Activated naive CD4-positive, alpha-beta T cell treated with anti-CD3 and anti-CD28 coated beads, Interleukin-2, amount 10 ng/mL, durations not matched to agents 7 days and 5 days (primary cell): ENCODE results near the gene PFKFB4.
"Not testable (repeated sequence)": the region's sequence is repeated elsewhere in the genome, so short reads cannot be mapped to it uniquely, and the experiment has no call there.

Experiments used
- CTCF ChIA-PET: fragments of 350-600 bp; sonication (Branson Sonifier 250); formaldehyde crosslinking; loops from one replicate; lab custom pipeline; 2021; ENCODE audit warnings: antibody characterized with exemption; lab: Charles Lee
- DNase-seq: peaks from one replicate; pipeline ENCODE4 v3.0.0-alpha.2; 2020
- H3K27ac Mint-ChIP-seq: one replicate; pipeline ENCODE4 v1.8.0; 2021; ENCODE audit warnings: mild to moderate bottlenecking, moderate library complexity, mixed read lengths
- H3K27me3 Mint-ChIP-seq: one replicate; pipeline ENCODE4 v1.8.0; 2021; ENCODE audit warnings: mild to moderate bottlenecking, mixed read lengths
- H3K36me3 Mint-ChIP-seq: one replicate; pipeline ENCODE4 v1.8.0; 2021; ENCODE audit warnings: mixed read lengths
- H3K4me1 Mint-ChIP-seq: one replicate; pipeline ENCODE4 v1.8.0; 2021; ENCODE audit warnings: mixed read lengths
- H3K4me3 Mint-ChIP-seq: one replicate; pipeline ENCODE4 v1.8.0; 2021; ENCODE audit warnings: mild to moderate bottlenecking, moderate library complexity, mixed read lengths
- H3K9me3 Mint-ChIP-seq: one replicate; pipeline ENCODE4 v1.8.0; 2021; ENCODE audit warnings: mixed read lengths

The PFKFB4 gene

GRCh38 chr3:48502728-48503168 is 53.9 kb downstream of the PFKFB4 start:
- CTCF ChIA-PET: no interaction called here
- Mint-ChIP-seq H3K36me3 (peaks cover 26% of the 10 kb centered on the region), H3K4me3 (peak overlapping the region; percentile 79), H3K27ac (no peak overlapping the region), H3K27me3 (peaks cover 5% of the 10 kb centered on the region), H3K4me1 (peaks cover 68% of the 10 kb centered on the region), H3K9me3 (peaks cover 2% of the 10 kb centered on the region)
- no peak for DNase-seq

GRCh38 chr3:48502121-48502520 is 54.5 kb downstream of the PFKFB4 start:
- DNase-seq: no peak
- no peak overlapping the region for H3K27ac Mint-ChIP-seq
- peaks cover 2% of the 10 kb centered on the region for H3K9me3 Mint-ChIP-seq
- peak overlapping the region; percentile 79 for H3K4me3 Mint-ChIP-seq
- peaks cover 3% of the 10 kb centered on the region for H3K27me3 Mint-ChIP-seq
- CTCF ChIA-PET: no interaction called here
- H3K4me1 Mint-ChIP-seq: peaks cover 62% of the 10 kb centered on the region
- peaks cover 28% of the 10 kb centered on the region for H3K36me3 Mint-ChIP-seq

- peaks cover 53% of the 10 kb centered on the region for H3K4me1 Mint-ChIP-seq
- H3K9me3 Mint-ChIP-seq: peaks cover 2% of the 10 kb centered on the region
- no peak overlapping the region for H3K4me3 Mint-ChIP-seq
- H3K36me3 Mint-ChIP-seq: peaks cover 28% of the 10 kb centered on the region
- no peak for DNase-seq
- CTCF ChIA-PET: no interaction called here
- no peak overlapping the region for H3K27ac Mint-ChIP-seq
- H3K27me3 Mint-ChIP-seq: no peaks in the 10 kb centered on the region
These were observed 55.4 kb downstream of the PFKFB4 start for GRCh38 chr3:48501196-48501595.

GRCh38 chr3:48500656-48501055 is 55.9 kb downstream of the PFKFB4 start:
- Mint-ChIP-seq H3K27ac (no peak overlapping the region), H3K27me3 (no peaks in the 10 kb centered on the region), H3K4me3 (no peak overlapping the region), H3K9me3 (peaks cover 2% of the 10 kb centered on the region), H3K4me1 (peaks cover 48% of the 10 kb centered on the region), H3K36me3 (peaks cover 28% of the 10 kb centered on the region)
- CTCF ChIA-PET: no interaction called here
- DNase-seq: no peak

GRCh38 chr3:48493203-48493501 is 63.5 kb downstream of the PFKFB4 start:
- no peak for DNase-seq
- Mint-ChIP-seq H3K9me3 (peaks cover 1% of the 10 kb centered on the region), H3K36me3 (peaks cover 15% of the 10 kb centered on the region), H3K27ac (no peak overlapping the region), H3K4me1 (peaks cover 2% of the 10 kb centered on the region), H3K27me3 (no peaks in the 10 kb centered on the region), H3K4me3 (no peak overlapping the region)
- CTCF ChIA-PET: no interaction called here

DNA sequence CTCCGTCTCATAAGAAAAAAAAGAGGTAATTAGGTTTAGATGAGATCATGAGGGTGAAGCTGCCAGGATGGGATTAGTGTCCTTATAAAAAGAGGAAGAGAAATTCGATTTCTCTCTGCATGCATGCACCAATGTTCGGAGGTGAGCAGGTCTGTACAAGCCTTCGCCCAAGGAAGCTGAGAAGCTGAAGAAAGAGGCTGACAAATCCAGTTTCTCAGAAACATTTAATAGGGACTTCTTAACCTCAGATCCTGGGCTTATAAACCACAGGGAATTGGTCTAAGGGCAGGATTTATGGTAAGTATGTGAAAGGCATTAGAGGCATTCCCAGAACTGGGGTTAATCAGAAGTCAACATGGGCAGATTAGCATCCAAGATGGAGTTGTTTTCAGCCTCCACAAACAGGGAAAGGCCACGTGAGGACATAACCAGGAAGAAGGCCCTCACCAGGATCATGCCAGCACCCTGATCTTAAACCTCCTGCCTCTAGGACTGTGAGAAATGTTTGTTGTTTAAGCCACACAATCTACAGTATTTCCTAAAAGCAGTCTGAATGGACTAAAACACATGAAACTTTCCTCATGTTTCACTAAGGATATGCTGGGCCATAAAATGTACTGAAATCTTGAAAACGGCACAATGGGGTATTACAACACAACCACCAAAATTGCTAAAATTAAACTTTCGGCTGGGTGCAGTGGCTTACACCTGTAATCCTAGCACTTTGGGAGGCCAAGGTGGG is 64.0 kb downstream of the PFKFB4 start:
- H3K9me3 Mint-ChIP-seq: no peaks in the 10 kb centered on the region
- CTCF ChIA-PET: no interaction called here
- H3K27ac Mint-ChIP-seq: peak overlapping the region; percentile 49
- no peaks in the 10 kb centered on the region for H3K4me1 Mint-ChIP-seq
- peaks cover 13% of the 10 kb centered on the region for H3K36me3 Mint-ChIP-seq
- no peak overlapping the region for H3K4me3 Mint-ChIP-seq
- no peaks in the 10 kb centered on the region for H3K27me3 Mint-ChIP-seq
- no peak for DNase-seq

- Mint-ChIP-seq H3K4me3 (no peak overlapping the region), H3K27ac (no peak overlapping the region), H3K27me3 (no peaks in the 10 kb centered on the region), H3K4me1 (no peaks in the 10 kb centered on the region), H3K36me3 (peaks cover 2% of the 10 kb centered on the region), H3K9me3 (no peaks in the 10 kb centered on the region)
- no peak for DNase-seq
- CTCF ChIA-PET: no interaction called here
These were observed 69.7 kb downstream of the PFKFB4 start for GRCh38 chr3:48486952-48487351.

DNA sequence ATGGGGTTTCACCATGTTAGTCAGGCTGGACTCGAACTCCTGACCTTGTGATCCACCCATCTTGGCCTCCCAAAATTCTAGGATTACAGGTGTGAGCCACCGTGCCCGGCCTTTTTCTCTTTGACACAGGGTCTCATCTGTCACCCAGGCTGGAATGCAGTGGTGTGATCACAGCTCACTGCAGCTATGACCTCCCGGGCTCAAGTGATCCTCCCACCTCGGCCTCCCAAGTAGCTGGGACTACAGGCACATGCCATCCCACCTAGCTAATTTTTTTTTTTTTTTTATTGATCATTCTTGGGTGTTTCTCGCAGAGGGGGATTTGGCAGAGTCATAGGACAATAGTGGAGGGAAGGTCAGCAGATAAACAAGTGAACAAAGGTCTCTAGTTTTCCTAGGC is 73.8 kb downstream of the PFKFB4 start:
- H3K27ac Mint-ChIP-seq, H3K36me3 Mint-ChIP-seq, H3K9me3 Mint-ChIP-seq, H3K27me3 Mint-ChIP-seq, H3K4me3 Mint-ChIP-seq, DNase-seq: not testable (repeated sequence)
- CTCF ChIA-PET: interaction anchor here (1.0 kb wide), 1 partner anchor 47 kb away, joined by 4 read pairs; no protein-coding TSS in a partner anchor
- peaks cover 26% of the 10 kb centered on the region for H3K4me1 Mint-ChIP-seq

- H3K27ac Mint-ChIP-seq, H3K4me3 Mint-ChIP-seq, CTCF ChIA-PET, H3K27me3 Mint-ChIP-seq, DNase-seq, H3K9me3 Mint-ChIP-seq: not testable (repeated sequence)
- Mint-ChIP-seq H3K4me1 (peaks cover 43% of the 10 kb centered on the region), H3K36me3 (peaks cover 13% of the 10 kb centered on the region)
These were observed 75.7 kb downstream of the PFKFB4 start for GRCh38 chr3:48480891-48481290.

DNA sequence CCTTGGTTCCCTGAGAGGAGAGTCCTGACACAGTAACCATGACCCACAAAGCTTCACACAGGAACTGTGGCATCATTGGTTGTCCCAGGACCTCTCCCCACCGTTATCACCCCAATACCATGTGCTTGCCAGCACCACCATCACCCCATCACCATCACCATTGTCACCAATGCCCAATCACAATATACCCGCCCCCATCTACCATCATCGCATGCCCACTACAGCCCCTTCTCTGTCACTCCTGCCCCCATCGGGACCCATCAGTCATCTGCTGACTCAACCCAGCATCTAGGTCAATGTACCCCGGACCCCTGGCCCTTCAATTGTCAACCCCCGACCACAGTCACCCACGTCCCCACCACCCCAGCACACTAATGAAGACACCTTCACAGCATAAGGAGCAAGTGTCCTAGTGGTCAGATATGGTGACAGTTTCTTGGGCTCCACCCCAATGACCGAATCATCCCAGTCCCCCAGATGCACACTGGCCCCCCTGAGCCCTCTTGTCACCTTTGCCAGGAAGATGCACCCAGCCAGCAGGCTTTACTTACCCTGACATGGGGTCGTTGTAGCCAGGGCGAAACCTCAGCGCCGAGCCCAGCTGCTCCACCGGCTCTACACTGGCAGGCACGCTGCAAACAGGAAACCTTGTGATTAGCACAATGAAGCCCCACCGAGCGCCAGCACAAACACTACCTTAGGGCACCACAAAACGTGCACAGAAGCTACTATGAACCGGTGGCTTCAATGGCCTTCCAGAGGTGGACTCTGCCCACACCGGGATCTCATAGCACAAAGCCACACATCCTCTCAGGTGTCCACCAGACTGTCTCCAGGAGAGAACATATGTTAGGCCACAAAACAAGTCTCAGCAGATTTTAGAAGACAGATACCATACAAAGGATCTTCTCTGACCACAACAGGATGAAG is 77.7 kb downstream of the PFKFB4 start:
- CTCF ChIA-PET: interaction anchor here (1.4 to 1.7 kb wide), 3 partner anchors 11 to 43 kb away, joined by 3 to 6 read pairs (median 4); partner anchors contain the start of genes CCDC51 and TMA7
- DNase-seq: peak; percentile 80

GRCh38 chr3:48477959-48478520 is 78.6 kb downstream of the PFKFB4 start:
- CTCF ChIA-PET: interaction anchor here (1.4 to 1.7 kb wide), 3 partner anchors 11 to 42 kb away, joined by 3 to 6 read pairs (median 4); partner anchors contain the start of genes CCDC51 and TMA7
- peaks cover 22% of the 10 kb centered on the region for H3K36me3 Mint-ChIP-seq
- peaks cover 62% of the 10 kb centered on the region for H3K4me1 Mint-ChIP-seq
- no peaks in the 10 kb centered on the region for H3K27me3 Mint-ChIP-seq
- H3K9me3 Mint-ChIP-seq: no peaks in the 10 kb centered on the region
- no peak for DNase-seq
- peak overlapping the region; percentile 99 for H3K27ac Mint-ChIP-seq
- peak overlapping the region; percentile 81 for H3K4me3 Mint-ChIP-seq

More for the DNA sequence above, 77.7 kb downstream of the PFKFB4 start:
- no peaks in the 10 kb centered on the region for H3K27me3 Mint-ChIP-seq
- peak overlapping the region; percentile 81 for H3K4me3 Mint-ChIP-seq
- peaks cover 22% of the 10 kb centered on the region for H3K36me3 Mint-ChIP-seq
- no peaks in the 10 kb centered on the region for H3K9me3 Mint-ChIP-seq
- H3K4me1 Mint-ChIP-seq: peaks cover 54% of the 10 kb centered on the region
- H3K27ac Mint-ChIP-seq: peak overlapping the region; percentile 99

GRCh38 chr3:48476426-48477053 is 80.1 kb downstream of the PFKFB4 start:
- Mint-ChIP-seq H3K9me3 (no peaks in the 10 kb centered on the region), H3K36me3 (peaks cover 23% of the 10 kb centered on the region), H3K4me1 (peaks cover 67% of the 10 kb centered on the region), H3K27me3 (no peaks in the 10 kb centered on the region), H3K4me3 (no peak overlapping the region), H3K27ac (no peak overlapping the region)
- CTCF ChIA-PET: no interaction called here
- DNase-seq: no peak

GRCh38 chr3:48475188-48475587 is 81.4 kb downstream of the PFKFB4 start:
- Mint-ChIP-seq H3K27me3 (no peaks in the 10 kb centered on the region), H3K4me3 (no peak overlapping the region), H3K9me3 (no peaks in the 10 kb centered on the region), H3K36me3 (peaks cover 22% of the 10 kb centered on the region), H3K27ac (peak overlapping the region; percentile 80), H3K4me1 (peaks cover 72% of the 10 kb centered on the region)
- no peak for DNase-seq
- CTCF ChIA-PET: no interaction called here

DNA sequence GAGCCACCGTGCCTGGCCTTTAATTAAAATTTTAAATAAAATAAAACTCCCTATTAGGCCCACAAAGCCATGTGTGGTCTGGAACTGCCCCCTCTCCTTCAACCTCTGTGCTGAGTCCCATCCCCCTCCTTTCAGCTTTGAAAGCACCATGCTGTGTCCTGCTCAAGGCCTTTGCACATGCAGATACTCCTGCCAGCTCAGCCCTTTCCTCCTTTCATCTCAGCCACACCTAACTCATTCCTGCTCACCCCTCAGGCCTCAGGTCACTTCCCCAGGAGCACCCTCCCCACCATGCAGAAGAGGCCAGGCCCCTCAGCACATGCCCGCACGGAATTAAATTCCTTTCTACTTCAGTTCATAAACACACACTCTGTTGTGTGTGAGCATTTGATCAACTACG is 82.0 kb downstream of the PFKFB4 start:
- CTCF ChIA-PET: interaction anchor here (3.5 kb wide), 1 partner anchor 38 kb away, joined by 18 read pairs; no protein-coding TSS in a partner anchor
- DNase-seq: no peak
- Mint-ChIP-seq H3K4me3 (no peak overlapping the region), H3K27me3 (no peaks in the 10 kb centered on the region), H3K36me3 (peaks cover 26% of the 10 kb centered on the region), H3K9me3 (no peaks in the 10 kb centered on the region), H3K4me1 (peaks cover 75% of the 10 kb centered on the region), H3K27ac (peak overlapping the region; percentile 80)
